Smooth muscle cell of the brain vasculature (primary cell): ENCODE measurements around the gene KCNJ3.

Experiments
- DNase-seq: peaks from one replicate; pipeline ENCODE4 v3.0.0-alpha.2; 2012; ENCODE audit warnings: low read depth, low spot score

Gene KCNJ3

DNA sequence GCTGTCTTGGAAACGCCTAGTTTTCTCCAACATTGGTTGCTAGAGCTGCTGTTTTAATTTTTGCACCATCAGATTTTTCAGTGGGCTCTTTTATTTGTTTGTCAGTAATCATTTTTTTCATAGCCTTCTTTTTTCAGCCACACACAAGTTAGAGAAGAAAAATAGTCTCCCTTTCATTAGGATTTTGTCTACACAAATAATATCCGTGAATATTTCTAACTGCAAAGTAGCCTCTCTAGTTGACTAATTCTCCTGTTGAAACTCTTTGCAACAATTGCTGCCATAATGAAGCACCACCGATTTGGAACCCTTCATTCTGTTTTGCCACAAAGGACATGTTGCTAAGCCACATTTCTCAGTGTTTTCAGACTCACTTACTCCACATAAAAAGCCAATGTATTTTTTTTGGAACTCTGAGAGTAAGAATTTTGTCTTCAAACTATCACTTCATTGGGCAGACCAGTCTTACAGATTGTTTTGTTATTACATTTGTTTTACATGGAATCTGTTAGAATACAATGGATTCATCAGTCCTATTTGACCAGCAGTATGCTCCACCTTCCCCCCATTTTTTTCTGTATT, 9.6 kb downstream of the KCNJ3 start:
- DNase-seq: no peak

GRCh38 chr2:154709215-154709614, 10.7 kb downstream of the KCNJ3 start:
- no peak for DNase-seq

DNA sequence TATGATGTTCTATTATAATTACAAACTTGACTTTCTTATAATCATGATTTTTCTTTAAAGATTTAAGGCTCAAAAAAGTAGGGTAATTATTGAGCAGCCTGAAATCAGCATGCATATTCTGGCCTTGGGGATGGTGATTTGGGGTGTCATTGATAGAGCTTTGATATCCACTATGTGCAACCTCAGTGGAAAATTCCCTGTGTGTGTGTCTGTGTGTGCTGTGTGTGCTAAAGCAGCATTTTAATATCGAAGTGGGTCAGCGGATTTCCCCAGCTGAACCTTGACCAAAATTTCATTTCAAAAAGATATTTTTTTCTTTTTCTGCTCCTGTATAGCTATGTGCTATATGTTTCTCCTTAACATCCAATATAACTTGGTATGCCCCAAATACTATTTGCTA, 11.6 kb downstream of the KCNJ3 start:
- no peak for DNase-seq

- no peak for DNase-seq
Observed at GRCh38 chr2:154710685-154711084, 12.2 kb downstream of the KCNJ3 start.

- DNase-seq: no peak
Observed at GRCh38 chr2:154713675-154714074, 15.2 kb downstream of the KCNJ3 start.

DNA sequence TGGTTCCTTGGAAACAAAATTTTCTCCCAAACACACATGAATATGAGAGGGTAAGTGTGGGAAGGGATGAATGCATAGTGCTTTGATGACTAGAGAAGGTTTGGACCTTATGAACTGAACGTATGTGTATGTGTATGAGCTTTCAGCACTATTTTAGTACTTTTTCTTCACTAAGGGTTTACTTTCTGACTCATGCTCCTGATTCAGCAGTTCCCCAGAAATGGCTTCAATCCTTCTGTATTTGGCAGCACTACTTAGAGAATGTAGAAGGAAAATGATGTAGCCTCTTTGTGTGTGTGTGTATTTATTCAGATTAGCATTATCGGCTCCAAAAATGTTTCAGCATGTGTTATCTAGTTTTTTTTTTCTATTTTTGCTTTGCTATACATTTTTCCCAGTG, 22.2 kb downstream of the KCNJ3 start:
- DNase-seq: no peak

GRCh38 chr2:154724194-154724797, 25.8 kb downstream of the KCNJ3 start:
- no peak for DNase-seq

DNA sequence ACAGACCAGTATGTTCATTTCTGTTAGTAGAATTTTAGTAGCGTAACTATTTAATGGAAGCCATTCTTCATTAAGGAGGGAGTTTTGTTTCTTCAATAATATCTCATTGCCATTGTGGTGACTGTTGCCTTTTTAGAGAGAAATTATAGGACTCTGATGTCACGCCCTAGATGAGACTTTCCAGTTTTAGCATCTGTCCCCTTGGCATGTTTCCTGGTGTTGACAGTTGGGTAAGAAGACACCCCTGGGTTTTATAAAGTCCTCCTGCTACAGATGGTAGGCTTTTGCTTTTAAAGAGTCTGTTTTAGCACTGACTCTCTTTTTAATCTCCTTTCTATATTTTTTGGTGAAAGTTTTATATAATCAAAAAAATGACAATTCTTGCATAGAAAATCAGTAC, 41.9 kb downstream of the KCNJ3 start:
- no peak for DNase-seq

GRCh38 chr2:154758871-154759270, 60.4 kb downstream of the KCNJ3 start:
- no peak for DNase-seq

- no peak for DNase-seq
Observed at GRCh38 chr2:154762638-154763037, 64.1 kb downstream of the KCNJ3 start.

DNA sequence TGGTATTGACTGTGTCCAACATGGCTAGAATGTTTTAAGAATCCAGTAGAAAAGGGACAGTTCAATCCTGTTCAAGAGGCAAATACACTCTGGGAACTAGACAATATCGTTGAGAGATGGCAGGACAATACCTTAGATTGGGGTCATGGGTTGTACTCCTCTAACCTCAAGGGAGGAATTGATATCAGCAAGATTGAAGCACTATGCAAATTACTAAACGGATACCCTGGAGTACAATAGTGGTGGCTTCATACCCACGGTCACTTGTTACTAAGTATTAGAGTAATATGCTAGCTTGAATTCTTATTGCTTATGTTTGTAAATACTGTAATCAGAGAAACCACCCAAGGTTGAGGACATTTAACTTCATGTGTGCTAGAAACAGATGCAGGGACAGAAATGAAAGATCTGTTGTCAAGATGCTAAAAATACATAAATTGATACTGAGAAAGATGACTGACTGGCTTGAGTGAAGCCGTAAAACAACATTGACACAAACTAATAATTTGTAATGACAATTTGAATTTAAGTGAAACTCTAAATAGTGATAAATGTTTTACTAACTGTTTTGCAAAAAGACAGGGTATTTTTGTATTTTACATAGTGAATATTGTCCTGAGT, 73.3 kb downstream of the KCNJ3 start:
- no peak for DNase-seq

- no peak for DNase-seq
Observed at GRCh38 chr2:154776825-154777224, 78.3 kb downstream of the KCNJ3 start.

DNA sequence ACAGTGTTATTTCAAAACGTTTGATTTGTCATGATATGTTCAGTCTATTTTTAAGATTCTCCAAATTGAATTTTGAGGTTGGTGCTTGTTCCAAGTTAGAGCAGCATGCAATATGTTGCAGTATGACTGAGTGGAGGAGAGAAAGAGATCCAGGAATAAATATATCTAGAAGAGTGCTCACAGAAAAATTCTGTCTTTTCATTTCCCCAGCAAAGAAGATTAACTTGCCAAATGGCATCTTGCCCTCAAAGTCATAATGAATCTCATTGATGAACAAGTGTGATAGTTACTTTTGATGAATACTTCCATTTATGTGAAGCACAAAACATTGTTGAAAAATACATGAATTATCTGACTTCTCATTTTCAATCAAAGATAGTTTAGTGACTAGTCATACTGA, 95.9 kb downstream of the KCNJ3 start:
- no peak for DNase-seq

GRCh38 chr2:154795651-154796050, 97.2 kb downstream of the KCNJ3 start:
- no peak for DNase-seq

DNA sequence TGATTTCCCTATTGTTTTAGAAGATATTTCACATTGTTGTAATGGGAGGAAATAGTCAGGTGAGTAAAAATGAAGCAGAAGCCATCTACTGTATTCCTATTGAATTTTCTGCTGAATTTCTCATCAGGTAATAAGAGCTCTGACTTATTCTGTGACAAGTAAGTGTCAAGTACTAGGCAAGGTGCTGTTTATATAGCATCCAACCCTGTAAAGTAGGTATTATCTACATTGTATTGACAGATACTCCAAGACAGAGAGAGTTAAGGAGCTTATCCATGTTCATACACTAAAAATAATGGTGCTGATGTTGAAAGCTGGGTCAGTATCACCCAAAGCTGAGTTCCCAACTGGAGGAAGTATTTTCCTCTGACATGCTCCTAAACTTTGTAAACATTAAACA, 106.0 kb downstream of the KCNJ3 start:
- no peak for DNase-seq

- DNase-seq: no peak
Observed at GRCh38 chr2:154813636-154814035, 115.1 kb downstream of the KCNJ3 start.

- no peak for DNase-seq
Observed at GRCh38 chr2:154814856-154815255, 116.4 kb downstream of the KCNJ3 start.

GRCh38 chr2:154825358-154825757, 126.9 kb downstream of the KCNJ3 start:
- DNase-seq: no peak

GRCh38 chr2:154826827-154827226, 128.3 kb downstream of the KCNJ3 start:
- DNase-seq: no peak

GRCh38 chr2:154827286-154827685, 128.8 kb downstream of the KCNJ3 start:
- no peak for DNase-seq

- DNase-seq: no peak
Observed at GRCh38 chr2:154832711-154833110, 134.2 kb downstream of the KCNJ3 start.

DNA sequence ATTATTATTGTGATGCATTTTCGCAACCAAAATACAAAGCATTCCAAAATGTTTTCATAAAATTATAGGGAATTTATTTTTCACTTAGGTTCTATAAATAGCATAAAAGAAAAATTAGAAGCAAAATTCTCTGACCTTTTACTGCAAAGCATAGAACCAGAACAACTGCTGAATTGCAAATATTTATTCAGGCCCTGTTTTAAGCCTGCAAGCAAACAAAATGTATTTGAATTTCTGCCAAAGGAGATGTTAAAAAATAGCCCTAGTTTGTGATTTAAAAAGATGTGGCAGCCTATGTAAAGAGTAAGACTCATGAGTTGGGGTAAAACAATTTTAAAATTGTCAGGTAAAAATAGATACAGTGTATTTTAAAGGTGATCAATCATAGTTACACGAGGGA, 138.1 kb downstream of the KCNJ3 start:
- no peak for DNase-seq

GRCh38 chr2:154837035-154837434, 138.5 kb downstream of the KCNJ3 start:
- DNase-seq: no peak
